ENCODE data around the gene RASA4B. TPM values are rescaled to one million over a fixed set of nuclear protein-coding genes. Genes with fewer than 3 reads are reported as not detected.
"Not testable (repeated sequence)": the region's sequence is repeated elsewhere in the genome, so short reads cannot be mapped to it uniquely, and the experiment has no call there.

RASA4B gene
- total and polyA plus RNA-seq, 9 of the 15 experiments (the other 6 are each of a cell fraction or from before 2014, with no cell fraction given): 0.01 to 2.9 (median 1.5) TPM; not detected in 1

GRCh38 chr7:102505298-102506185 lies 12.0 kb downstream of the RASA4B start:
- CTCF ChIA-PET (ENCODE audit: low intra/inter-chr PET ratio); H3K9me1 ChIP-seq (ENCODE audit: control insufficient read depth, insufficient read depth, low read length); POLR2A ChIA-PET; H3K9me3 ChIP-seq (replicated peaks; ENCODE audit: control insufficient read depth, insufficient read depth, low read depth, low read length); H3K36me3 ChIP-seq (ENCODE audit: control insufficient read depth, insufficient read depth, low read length); BruUV-seq (replicated peaks); H3K27me3 ChIP-seq (ENCODE audit: control insufficient read depth in 2 of 2, insufficient read depth in 2 of 2, low read length in 2 of 2); FAIRE-seq; H3K4me1 ChIP-seq (replicated peaks in 1 of 2; ENCODE audit: control insufficient read depth in 2 of 2, insufficient read depth in 2 of 2, low read length in 2 of 2); in situ Hi-C loops (cut with MboI); H3K79me2 ChIP-seq (ENCODE audit: control insufficient read depth, insufficient read depth, low read length); H3K4me3 ChIP-seq; H4K20me1 ChIP-seq (replicated peaks; ENCODE audit: control insufficient read depth, insufficient read depth, low read length); intact Hi-C loops (cut with micrococcal nuclease); H3K4me2 ChIP-seq (ENCODE audit: insufficient read depth, low read length); DNase-seq (ENCODE audit: extremely low read depth in 1 of 4, low spot score in 3 of 4): not testable (repeated sequence)
- TF ChIP-seq ZBTB7A (IDR thresholded peaks at IDR 0.05; ENCODE audit: borderline replicate concordance, control insufficient read depth, low read depth, low read length) (0 out of 2 replicates have a peak, but pooled peaks have one; percentile 35), RBFOX2 (IDR thresholded peaks at IDR 0.05; ENCODE audit: low read depth, low read length) (0 out of 2 replicates have a peak, but pooled peaks have one; percentile 20)
- TF ChIP-seq, protein P1, sequence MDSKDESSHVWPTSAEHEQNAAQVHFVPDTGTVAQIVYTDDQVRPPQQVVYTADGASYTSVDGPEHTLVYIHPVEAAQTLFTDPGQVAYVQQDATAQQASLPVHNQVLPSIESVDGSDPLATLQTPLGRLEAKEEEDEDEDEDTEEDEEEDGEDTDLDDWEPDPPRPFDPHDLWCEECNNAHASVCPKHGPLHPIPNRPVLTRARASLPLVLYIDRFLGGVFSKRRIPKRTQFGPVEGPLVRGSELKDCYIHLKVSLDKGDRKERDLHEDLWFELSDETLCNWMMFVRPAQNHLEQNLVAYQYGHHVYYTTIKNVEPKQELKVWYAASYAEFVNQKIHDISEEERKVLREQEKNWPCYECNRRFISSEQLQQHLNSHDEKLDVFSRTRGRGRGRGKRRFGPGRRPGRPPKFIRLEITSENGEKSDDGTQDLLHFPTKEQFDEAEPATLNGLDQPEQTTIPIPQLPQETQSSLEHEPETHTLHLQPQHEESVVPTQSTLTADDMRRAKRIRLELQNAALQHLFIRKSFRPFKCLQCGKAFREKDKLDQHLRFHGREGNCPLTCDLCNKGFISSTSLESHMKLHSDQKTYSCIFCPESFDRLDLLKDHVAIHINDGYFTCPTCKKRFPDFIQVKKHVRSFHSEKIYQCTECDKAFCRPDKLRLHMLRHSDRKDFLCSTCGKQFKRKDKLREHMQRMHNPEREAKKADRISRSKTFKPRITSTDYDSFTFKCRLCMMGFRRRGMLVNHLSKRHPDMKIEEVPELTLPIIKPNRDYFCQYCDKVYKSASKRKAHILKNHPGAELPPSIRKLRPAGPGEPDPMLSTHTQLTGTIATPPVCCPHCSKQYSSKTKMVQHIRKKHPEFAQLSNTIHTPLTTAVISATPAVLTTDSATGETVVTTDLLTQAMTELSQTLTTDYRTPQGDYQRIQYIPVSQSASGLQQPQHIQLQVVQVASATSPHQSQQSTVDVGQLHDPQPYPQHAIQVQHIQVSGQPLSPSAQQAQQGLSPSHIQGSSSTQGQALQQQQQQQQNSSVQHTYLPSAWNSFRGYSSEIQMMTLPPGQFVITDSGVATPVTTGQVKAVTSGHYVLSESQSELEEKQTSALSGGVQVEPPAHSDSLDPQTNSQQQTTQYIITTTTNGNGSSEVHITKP (IDR thresholded peaks at IDR 0.05; ENCODE audit: partially characterized antibody): peak; percentile 66
- Histone ChIP-seq H3K9ac (ENCODE audit: insufficient read depth in 1 of 2, low read depth in 2 of 2, low read length in 2 of 2) (peak overlapping the region; percentile 28 to 46; a peak in 1 of 4 replicates), H3K27ac (ENCODE audit: extremely low read depth, low read depth, low read length) (peak overlapping the region; percentile 76), H2AFZ (ENCODE audit: low read depth, low read length) (peak overlapping the region; percentile 90)
- peak; percentile 90 for ATAC-seq
- 17% methylated on average over 5 of the region's 24 CpGs for WGBS (ENCODE audit: insufficient coverage, low coverage, missing lambda C conversion rate)

DNA sequence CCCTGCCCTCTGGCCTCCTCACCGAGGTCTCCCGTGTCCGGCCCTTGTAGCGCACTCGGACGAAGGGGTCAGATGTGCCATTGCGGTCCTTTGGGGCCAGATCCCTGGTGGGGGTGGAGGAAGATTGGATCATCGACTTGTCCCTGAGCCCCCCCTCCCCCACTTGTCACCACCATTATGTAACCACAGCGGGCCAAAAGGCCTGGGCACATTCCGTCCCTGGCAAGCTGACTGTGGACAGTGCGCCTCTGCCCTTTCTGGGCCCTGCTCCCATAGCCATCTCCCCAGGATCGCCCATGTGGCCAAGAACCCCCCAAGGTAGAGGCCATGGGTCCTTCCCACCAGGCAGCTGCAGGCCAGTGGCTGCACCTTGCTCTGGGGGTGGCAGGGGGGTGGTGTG lies 14.4 kb downstream of the RASA4B start:
- in situ Hi-C loops (cut with MboI); POLR2A ChIA-PET; DNase-seq (ENCODE audit: extremely low read depth in 1 of 4, low spot score in 3 of 4); H3K4me1 ChIP-seq (replicated peaks in 1 of 2; ENCODE audit: control insufficient read depth in 2 of 2, insufficient read depth in 2 of 2, low read length in 2 of 2); H3K9ac ChIP-seq (ENCODE audit: insufficient read depth in 1 of 2, low read depth in 2 of 2, low read length in 2 of 2); BruUV-seq (replicated peaks); H3K27ac ChIP-seq (ENCODE audit: extremely low read depth, low read depth, low read length); H3K27me3 ChIP-seq (ENCODE audit: control insufficient read depth in 2 of 2, insufficient read depth in 2 of 2, low read length in 2 of 2); H3K36me3 ChIP-seq (ENCODE audit: control insufficient read depth, insufficient read depth, low read length); H3K9me3 ChIP-seq (replicated peaks; ENCODE audit: control insufficient read depth, insufficient read depth, low read depth, low read length); ATAC-seq; H3K79me2 ChIP-seq (ENCODE audit: control insufficient read depth, insufficient read depth, low read length); intact Hi-C loops (cut with micrococcal nuclease); CTCF ChIA-PET (ENCODE audit: low intra/inter-chr PET ratio); H3K4me2 ChIP-seq (ENCODE audit: insufficient read depth, low read length); H3K9me1 ChIP-seq (ENCODE audit: control insufficient read depth, insufficient read depth, low read length); H2AFZ ChIP-seq (ENCODE audit: low read depth, low read length); FAIRE-seq; H3K4me3 ChIP-seq; H4K20me1 ChIP-seq (replicated peaks; ENCODE audit: control insufficient read depth, insufficient read depth, low read length): not testable (repeated sequence)
- no CpG with 5 or more reads among the region's 12 CpGs for WGBS (ENCODE audit: insufficient coverage, low coverage, missing lambda C conversion rate)

DNA sequence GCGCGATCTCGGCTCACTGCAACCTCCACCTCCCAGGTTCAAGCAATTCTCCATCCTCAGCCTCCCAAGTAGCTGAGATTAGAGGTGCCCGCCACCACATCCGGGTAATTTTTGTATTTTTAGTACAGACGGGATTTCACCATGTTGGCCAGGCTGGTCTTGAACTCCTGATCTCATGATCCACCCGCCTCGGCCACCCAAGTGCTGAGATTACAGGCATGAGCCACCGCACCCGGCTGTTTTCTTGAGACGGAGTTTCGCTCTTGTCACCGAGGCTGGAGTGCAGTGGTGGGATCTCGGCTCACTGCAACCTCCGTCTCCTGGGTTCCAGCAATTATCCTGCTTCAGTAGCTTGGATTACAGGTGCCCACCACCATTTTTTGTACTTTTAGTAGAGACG lies 19.3 kb downstream of the RASA4B start:
- ATAC-seq; H3K4me3 ChIP-seq; BruUV-seq (replicated peaks); H3K79me2 ChIP-seq (ENCODE audit: control insufficient read depth, insufficient read depth, low read length); H3K4me1 ChIP-seq (replicated peaks in 1 of 2; ENCODE audit: control insufficient read depth in 2 of 2, insufficient read depth in 2 of 2, low read length in 2 of 2); H3K36me3 ChIP-seq (ENCODE audit: control insufficient read depth, insufficient read depth, low read length); intact Hi-C loops (cut with micrococcal nuclease); H3K9me1 ChIP-seq (ENCODE audit: control insufficient read depth, insufficient read depth, low read length); H2AFZ ChIP-seq (ENCODE audit: low read depth, low read length); H3K9ac ChIP-seq (ENCODE audit: insufficient read depth in 1 of 2, low read depth in 2 of 2, low read length in 2 of 2); FAIRE-seq; H3K27ac ChIP-seq (ENCODE audit: extremely low read depth, low read depth, low read length); CTCF ChIA-PET (ENCODE audit: low intra/inter-chr PET ratio); H4K20me1 ChIP-seq (replicated peaks; ENCODE audit: control insufficient read depth, insufficient read depth, low read length); H3K4me2 ChIP-seq (ENCODE audit: insufficient read depth, low read length); H3K27me3 ChIP-seq (ENCODE audit: control insufficient read depth in 2 of 2, insufficient read depth in 2 of 2, low read length in 2 of 2); POLR2A ChIA-PET; H3K9me3 ChIP-seq (replicated peaks; ENCODE audit: control insufficient read depth, insufficient read depth, low read depth, low read length); DNase-seq (ENCODE audit: extremely low read depth in 1 of 4, low spot score in 3 of 4): not testable (repeated sequence)
- 59% methylated on average over 8 of the region's 16 CpGs for WGBS (ENCODE audit: insufficient coverage, low coverage, missing lambda C conversion rate)
- in situ Hi-C loops (cut with MboI): loop anchor here (25.0 kb wide), 1 partner anchor 564 kb away; the partner anchor contains the start of gene FBXL13
